DOHH2 (cell line): ENCODE data around the gene KCNH5.

ENCODE experiments used
- CTCF ChIP-seq: fragments of 200-600 bp; sonication (generic); IDR thresholded peaks from one replicate; pipeline ENCODE4 v1.5.1; 2014; ENCODE audit warnings: antibody characterized with exemption, mild to moderate bottlenecking, low read depth, low read length; ENCODE audit not compliant: poor library complexity, severe bottlenecking
- EZH2phosphoT487 ChIP-seq: fragments of 200-600 bp; sonication (generic); IDR thresholded peaks from 2 replicates; pipeline ENCODE4 v1.6.1; 2017; ENCODE audit warnings: borderline replicate concordance, mild to moderate bottlenecking, antibody characterized with exemption, low read length, moderate library complexity, mixed read lengths

- no peak for TF ChIP-seq CTCF
- no peak for TF ChIP-seq EZH2phosphoT487
Observed at GRCh38 chr14:63045612-63046320, 508 bp upstream of the KCNH5 start.
